Stimulated activated CD8-positive, alpha-beta memory T cell treated with anti-CD3 and anti-CD28 coated beads, Interleukin-12 subunit alpha, Interleukin-12 subunit beta, amount 100 ng/mL, for 24 hours (primary cell): ENCODE data around the gene THAP10.
"Not testable (repeated sequence)": the region's sequence is repeated elsewhere in the genome, so short reads cannot be mapped to it uniquely, and the experiment has no call there.

Experiments used
- DNase-seq: peaks from one replicate; pipeline ENCODE4 v3.0.0-alpha.2; 2020; ENCODE audit errors: extremely low read depth

THAP10 gene

DNA sequence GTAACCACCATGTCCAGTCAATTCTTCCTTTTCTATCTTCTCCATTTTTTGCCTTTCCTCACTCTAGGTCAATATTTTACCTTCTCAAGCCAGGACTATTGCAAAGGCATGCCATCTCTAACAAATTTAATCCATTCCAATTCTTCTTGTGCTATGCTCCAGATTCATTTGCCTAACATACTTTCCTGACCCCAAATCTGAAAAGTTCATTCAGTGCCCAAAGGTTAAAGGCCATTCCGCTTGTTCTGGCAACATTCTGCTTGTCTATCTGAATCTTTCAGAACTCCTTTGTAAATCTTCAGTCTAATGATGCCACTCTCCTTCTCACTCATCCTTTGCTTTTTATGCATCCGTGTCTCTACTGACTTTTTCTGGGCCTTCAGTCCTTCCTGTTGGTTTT is 15.6 kb downstream of the THAP10 start:
- no peak for DNase-seq

DNA sequence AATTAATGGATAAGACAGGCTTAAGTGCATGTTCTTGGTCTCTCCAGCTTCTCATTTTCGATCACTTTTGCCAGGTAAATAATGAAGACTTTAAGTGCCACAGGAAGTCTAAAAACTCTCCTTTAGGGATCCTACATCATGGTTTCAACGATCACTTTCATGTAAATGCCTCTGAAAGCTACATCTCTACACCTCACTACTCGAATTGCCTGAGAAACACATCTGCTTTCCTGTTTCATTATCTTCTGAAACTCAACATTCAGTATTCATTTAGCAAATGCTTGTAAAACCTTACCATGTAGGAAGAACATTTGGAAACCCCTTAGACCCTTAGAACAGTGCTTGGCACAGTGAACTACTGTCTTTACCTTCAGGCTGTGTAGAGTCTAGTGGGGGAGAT is 16.2 kb downstream of the THAP10 start:
- no peak for DNase-seq

DNA sequence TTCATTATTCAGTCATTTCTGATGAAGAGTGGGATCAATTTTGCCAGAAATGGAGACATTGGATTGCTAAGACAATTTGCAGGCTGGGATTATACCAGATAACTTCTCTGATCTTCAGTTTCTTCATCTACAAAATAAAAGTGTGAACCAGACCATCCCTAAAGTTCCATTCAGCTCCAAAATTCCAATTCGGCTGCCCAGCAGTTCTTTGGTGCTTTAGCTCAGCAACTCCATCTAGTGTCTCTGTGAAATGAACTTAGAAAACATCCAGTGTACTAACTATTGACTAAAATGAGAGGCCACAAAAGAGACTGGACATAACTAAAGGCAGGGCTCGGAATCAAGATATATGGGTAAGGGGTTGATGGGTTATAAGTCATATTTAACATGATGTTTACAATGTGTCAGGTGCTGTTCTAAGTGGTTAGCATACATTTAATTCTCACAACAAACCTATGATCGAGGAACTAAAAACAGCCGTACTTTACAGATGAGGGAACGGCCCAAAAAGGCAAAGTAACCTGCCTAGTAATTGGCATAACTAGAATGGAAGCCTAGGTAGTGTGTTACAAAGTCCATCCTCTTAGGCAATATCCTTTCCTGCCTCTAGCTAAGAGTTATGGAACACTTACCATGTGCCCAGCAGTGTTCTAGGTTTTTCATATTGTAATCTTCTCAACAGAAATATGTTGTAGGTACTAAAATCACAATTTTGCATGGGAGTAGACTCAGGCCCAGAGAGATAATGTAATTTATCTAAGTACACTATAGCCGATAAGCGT is 17.0 kb downstream of the THAP10 start:
- no peak for DNase-seq

DNA sequence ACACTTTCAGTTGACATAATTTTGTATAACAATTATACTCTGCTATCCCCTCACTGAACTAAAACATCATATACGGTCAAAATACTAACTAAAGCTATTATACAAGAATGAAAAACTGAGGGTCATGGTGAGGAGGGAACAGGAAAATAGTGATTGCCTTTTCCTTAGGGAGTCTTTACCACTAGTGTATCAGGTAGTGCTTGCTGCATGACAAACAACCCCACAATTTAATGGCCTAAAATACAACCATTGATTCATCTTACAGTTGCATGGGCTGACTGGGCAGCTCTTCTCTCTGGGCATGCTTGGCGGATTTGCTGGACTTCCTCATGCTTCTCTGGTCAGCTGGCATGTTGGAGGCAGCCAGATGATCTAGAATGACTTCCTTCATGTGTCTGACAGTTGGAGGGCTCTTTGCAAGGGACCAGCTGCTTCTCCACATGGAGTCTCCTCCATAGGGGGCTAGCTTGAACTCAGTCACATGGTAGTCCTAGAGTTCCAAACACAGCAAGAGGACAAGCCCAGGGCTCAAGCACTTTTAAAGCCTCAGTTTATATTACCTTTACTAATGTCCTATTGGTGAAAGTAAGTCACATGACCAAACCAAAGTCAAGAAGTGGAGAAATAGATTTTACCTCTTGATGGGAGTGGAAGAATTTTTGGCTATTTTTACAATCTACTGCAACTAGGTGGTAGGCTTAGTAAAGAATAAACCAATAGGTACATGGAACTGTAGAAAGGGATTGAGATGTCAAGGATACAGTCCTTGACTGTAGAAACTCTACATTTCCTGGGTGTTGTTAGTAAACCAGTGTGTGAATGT is 18.8 kb downstream of the THAP10 start:
- DNase-seq: no peak

DNA sequence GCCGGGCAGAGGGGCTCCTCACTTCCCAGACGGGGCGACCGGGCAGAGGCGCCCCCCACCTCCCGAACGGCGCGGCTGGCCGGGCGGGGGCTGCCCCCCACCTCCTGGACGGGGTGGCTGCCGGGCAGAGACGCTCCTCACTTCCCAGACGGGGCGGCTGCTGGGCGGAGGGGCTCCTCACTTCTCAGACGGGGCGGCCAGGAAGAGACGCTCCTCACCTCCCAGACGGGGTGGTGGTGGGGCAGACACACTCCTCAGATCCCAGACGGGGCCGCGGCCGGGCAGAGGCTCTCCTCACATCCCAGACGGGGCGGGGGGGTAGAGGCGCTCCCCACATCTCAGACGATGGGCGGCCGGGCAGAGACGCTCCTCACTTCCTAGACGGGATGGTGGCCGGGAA is 20.7 kb downstream of the THAP10 start:
- DNase-seq: not testable (repeated sequence)

DNA sequence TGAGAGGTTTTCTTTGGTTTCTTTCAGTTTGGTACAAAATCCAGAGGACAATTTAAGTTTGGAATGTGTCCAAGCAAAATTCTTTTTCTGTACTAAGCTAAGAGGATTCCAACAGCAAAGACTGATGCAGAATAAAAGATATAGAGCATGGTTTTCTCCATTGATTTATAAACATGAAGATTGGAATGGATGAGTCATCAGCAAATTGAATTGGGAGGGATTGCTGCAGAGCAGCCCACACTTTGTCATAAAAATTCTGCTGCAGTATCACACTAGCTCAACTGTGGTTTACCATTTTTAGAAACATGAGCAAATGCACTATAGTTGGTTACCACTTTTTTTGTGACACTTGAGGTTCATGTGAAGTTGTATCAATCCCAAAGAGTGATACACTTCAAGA is 22.2 kb downstream of the THAP10 start:
- no peak for DNase-seq

DNA sequence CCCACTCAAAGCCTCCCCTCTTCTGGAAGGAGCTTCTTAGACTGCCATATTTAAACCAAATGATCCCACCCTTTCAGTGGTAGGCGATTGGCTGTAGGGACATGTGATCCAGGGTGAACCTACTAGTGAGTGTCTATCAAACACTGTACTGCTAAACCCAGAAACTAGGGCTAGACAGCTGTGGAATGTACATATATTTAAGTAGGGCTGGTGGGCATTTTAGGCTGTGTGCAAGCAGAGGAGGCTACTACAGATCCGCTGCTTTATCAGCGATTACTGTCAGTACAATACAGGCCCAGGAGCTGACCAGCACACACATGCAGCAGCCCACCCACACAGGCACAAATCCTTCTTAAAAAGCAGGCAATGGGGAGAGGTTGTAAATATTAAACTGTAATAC is 22.9 kb downstream of the THAP10 start:
- DNase-seq: no peak

DNA sequence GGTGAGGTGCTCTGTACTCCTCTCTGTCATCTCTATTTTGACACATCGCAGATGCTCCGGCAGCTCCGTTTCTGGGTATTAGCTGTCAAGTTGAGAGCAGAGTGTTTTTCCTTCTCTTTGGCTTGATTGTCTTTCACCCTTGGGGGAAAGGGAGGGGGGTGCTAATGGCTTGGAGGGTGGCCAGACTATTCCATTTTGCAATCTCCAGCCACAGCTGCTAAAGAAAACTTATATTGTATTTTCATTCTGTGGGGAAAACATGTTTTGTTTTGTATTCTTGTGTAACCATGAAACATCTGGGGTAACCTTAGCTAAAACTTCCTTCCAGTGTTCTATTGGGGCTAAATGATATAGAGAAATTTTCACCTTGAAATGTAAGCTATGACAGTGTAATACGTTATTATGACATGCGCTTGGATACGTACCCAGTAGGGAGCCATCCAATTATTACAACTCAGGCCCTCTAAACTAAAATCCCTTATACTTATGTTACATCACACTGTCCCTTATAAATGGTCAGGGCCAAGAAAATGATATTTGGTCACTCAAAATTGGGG is 24.2 kb downstream of the THAP10 start:
- no peak for DNase-seq

DNA sequence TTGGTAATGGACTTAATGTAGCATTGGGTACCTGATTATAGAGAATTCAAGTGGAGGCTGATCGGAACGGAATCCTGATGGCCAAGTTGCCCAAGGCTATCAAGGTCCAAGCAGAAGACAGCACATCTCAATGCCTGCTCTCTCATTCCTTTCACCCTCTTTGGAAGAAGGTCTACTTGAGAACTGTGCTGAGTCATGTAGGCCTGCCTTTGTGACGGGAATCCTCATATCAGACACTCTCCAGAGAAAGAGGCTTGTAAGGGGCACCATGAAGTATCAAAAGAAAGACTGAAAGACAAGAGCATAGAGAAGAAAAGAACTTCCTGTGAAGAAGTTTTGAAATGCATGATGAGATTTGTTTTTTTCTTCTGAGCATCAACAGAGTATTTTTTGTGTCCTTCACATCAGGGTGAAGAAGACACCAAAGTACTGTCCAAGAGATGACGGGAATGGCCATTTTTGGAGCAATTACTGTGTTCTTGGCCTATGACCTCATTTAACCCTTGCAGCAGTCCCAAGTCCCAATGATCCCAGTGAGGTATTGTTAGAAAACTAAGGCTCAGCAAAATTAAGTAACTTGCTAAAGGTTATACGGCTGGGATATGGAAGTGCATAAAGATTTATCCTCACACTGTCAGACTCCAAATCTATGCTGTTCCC is 25.1 kb downstream of the THAP10 start:
- DNase-seq: no peak

DNA sequence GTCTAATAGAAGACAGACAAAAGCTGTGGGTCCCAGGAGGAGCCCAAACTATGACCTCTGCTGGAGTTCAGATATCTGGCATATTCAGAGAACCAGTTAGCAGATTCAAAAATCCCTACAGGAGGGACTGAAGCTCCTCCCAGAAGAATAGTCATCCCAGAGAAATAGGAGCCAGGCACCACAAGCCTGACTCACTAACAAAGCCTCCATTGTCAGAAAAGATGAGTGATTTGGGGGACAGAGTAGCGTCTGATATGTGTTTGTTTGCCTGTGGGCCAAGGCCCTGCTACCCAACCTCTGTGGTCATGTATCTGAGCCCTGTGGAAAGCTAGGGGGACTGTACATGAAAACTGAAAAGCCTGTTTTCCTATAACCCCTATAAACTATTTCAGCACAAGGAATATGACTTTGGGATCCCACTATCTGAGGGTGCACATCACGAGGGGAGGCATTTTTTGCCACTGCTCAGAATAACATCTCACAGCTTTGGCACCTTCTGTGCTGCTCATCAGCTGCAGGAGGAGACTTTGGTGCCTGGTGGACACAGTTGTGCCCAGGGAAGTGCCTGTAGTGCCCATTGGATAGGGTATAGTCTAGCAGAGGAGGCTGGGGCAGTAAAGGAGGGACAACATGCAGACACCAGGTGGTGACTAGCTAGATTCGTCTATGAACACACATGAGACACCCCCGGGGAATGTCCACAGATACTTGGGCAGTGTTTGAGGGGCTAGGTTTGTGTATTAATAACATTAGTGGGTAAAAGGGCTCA is 28.6 kb downstream of the THAP10 start:
- no peak for DNase-seq

DNA sequence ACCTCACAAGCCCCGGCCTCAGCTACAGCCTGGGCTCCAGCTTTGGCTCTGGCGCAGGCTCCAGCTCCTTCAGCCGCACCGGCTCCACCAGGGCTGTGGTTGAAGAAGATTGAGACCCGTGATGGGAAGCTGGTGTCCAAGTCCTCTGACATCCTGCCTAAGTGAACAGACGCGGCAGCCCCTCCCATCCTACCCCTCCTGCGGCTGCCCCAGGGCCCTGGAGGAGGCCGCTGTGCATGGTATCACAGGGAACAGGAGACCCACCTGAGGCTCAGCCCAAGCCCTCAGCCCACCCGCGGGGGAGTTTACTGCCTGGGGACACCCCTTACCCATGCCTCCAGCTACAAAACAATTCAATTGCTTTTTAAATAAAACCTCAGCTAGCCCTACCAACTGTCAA is 32.2 kb downstream of the THAP10 start:
- no peak for DNase-seq

DNA sequence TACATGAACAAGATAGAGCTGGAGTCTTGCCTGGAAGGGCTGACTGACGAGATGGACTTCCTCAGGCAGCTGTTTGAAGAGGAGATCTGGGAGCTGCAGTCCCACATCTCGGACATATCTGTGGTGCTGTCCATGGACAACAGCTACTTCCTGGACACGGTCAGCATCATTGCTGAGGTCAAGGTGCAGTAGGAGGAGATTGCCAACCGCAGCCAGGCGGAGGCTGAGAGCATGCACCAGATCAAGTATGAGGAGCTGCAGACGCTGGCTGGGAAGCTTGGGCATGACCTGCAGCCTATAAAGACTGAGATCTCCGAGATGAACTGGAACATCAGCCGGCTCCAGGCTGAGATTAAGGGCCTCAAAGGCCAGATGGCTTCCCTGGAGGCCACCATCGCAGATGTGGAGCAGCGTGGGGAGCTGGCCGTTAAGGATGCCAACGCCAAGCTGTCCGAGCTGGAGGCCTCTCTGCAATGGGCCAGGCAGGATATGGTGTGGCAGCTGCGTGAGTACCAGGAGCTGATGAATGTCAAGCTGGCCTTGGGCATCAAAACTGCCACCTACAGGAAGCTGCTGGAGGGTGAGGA is 32.8 kb downstream of the THAP10 start:
- DNase-seq: no peak

DNA sequence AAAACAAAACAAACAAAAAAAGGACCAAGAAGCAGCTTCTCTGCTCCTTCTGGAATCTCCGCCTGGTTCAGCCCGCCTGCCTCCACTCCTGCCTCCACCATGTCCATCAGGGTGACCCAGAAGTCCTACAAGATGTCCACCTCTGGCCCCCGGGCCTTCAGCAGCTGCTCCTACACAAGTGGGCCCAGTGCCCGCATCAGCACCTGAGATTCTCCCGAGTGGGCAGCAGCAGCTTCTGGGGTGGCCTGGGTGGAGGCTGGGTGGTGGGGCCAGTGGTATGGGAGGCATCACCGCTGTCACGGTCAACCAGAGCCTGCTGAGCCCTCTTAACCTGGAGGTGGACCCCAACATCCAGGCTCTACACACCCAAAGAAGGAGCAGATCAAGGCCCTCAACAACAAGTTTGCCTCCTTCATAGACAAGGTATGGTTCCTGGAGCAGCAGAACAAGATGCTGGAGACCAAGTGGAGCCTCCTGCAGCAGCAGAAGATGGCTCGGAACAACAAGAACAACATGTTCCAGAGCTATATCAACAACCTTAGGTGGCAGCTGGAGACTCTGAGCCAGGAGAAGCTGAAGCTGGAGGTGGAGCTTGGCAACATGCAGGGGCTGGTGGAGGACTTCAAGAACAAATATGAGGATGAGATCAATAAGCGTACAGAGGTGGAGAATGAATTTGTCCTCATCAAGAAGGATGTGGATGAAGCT is 33.5 kb downstream of the THAP10 start:
- not testable (repeated sequence) for DNase-seq

DNA sequence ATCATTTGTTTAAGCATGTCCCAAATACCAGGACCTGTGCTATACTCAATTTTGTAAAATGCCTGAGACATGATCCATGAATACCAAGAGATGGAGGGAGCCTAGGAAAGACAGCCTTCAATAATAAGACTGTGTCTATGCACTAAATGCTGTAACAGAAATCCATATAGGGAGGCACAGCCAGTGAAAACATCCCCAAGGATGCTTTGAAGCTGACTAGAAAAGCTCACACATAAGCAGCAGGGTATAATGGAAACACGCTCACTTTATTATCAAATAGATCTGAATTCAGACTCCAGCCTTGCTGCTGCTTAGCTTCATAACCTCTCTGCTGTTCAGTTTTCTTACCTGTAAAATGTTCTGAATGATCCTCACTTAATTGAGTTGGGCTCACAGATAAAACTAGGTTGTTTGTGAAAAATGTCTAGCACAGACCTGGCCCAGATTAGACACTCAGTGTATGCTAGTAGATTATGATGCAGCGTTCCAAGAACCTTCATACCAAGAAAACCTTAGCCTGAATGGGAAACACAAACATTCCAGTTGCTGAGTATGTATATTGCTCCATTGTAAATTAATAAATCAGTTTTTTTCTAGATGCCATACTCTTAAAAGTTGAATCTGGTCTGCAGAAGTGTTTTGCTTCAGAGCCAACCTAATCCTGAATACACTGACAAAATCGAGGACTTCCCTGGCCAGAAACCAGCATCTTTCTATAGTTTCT is 34.5 kb downstream of the THAP10 start:
- DNase-seq: no peak

DNA sequence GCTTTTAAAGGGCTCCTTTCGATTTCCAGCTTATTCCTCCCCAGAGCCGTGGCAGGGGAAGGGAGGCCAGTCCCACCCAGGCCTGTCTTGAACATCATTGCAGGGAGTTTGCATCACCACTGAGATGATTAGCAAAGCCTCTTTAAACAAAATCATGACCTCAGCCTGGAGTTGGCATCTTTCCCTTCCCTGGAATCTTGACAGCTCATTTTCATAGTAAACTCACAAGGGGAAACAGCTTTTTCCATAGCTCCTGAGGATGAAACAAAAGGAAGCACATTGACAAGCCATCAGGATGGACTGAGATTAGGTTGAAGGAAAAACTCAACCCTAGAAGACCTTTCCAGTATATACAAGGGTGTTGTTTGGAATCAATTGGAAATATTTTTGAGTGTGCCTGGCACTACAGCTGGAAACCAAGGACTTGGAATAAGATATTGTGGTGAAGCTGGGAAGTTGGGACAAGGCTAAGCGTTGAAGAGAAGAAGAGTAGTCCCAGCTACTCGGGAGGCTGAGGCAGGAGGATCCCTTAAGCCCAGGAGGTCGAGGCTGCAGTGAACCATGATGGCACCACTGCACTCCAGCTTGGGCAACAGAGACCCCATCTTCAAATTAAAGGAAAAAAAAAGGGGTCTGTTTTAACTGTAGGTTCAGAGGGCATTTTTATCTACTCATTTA is 35.2 kb downstream of the THAP10 start:
- no peak for DNase-seq

DNA sequence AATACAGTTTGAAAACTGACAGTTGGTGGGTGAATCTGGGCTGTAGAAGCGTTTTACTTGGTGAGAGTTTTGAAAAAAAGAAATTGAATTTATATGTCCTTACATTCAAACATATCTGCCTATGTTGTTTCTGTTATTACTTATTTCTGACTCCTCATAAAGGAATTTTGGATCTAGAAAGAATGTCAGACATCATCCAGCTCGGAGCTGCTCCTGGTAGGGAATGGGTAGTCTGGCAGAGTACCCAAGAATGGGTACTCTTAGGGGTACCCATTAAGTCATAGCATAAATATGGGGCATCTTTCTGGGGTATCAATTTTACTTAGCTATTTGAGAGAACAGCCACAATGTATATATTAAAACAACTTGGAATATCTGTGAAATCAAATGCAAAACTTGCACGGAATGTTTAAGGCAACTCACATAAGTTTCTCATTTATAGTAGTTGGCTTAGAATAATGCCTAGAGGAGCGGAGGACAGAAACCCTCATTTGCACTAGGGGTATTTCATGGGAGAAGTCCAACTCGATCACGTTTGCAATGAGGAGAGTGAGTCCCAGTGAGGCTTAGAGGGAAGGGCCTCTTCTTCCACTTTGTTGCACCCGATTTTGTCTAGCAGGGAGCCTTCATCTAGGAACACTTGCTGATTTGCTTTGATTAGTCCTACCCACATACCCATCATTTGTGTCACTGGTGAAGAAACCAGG is 35.9 kb downstream of the THAP10 start:
- DNase-seq: no peak

DNA sequence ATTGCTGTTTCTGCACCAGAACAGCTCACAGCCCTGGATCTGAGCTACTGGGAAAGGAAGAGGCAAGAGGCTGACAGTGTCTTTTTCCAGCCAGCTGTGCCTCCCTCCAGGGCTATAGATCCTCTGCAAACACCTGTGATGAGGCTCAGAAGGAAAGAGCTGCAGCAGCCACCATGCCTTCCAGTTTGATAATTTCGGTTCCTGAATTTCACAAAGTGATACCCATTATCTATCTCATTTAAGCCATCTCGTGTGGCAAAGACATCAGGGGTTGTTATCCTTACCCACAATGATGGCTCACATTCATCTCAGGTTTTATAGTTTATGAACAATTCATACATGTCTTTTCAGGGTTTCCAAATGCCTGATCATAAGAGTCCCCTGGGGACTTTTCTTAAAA is 36.5 kb downstream of the THAP10 start:
- DNase-seq: no peak

DNA sequence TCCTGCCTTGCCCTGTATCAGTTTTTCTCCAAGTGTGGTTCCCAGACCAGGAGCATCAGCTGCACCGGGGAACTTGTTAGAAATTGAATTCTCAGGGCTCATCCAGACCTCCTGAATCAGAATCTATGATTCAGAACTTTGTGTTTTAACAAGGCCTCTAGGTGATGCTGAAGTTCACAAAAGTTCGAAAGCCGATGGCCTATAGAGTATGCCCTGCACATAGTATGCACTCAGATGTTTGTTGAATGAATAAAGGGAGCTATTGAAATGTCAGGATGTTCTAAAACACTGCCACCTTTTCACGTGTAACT is 37.6 kb downstream of the THAP10 start:
- no peak for DNase-seq
